HepG2 (cell line): ENCODE measurements around the gene EVC. TPM values are rescaled to one million over a fixed set of nuclear protein-coding genes. Genes with fewer than 3 reads are reported as not detected.
A peak's percentile ranks its signal among the peaks of the same experiment; 100 is the strongest.

Experiments
- ATAC-seq: fragments of 200-7000 bp; cut with Tn5 transposase; 3 replicates; pipeline ENCODE4 v1.9.1; 2020; ENCODE audit warnings: mild to moderate bottlenecking, moderate library complexity
- BruUV-seq: library from RNA; stranded (reverse); fragments of 400-500 nt; replicated peaks from 2 replicates; lab custom pipeline; 2021; lab: Mats Ljungman, UMichigan
- CTCF ChIA-PET: fragments of 300-600 bp; formaldehyde crosslinking; extraction: SDS; loops from one replicate; lab custom pipeline; 2021; ENCODE audit warnings: low total read pairs, inconsistent platforms, low intra/inter-chr PET ratio; lab: Yijun Ruan, JAX
- POLR2A ChIA-PET: fragments of 350-600 bp; sonication (Branson Sonifier 250); formaldehyde crosslinking; loops from one replicate; lab custom pipeline; 2020; ENCODE audit warnings: antibody characterized with exemption, inconsistent platforms; lab: Yijun Ruan, JAX
- DNase-seq: peaks from one replicate; pipeline ENCODE4 v3.0.0-alpha.2; 2015; ENCODE audit warnings: low spot score
- FAIRE-seq: peaks from 3 replicates; lab custom pipeline; 2011; peaks lifted over from hg19 to GRCh38; lab: Jason Lieb, UNC
- H2AFZ ChIP-seq: one replicate; pipeline ENCODE4 v1.6.1; 2011; ENCODE audit warnings: low read length, inconsistent platforms
- H3K27ac ChIP-seq: fragments of 300-600 bp; 3 replicates; pipeline ENCODE4 v1.8.0; 2011; ENCODE audit warnings: mixed run types, mild to moderate bottlenecking, mixed read lengths, low read length, inconsistent platforms; ENCODE audit not compliant: insufficient read depth; ENCODE audit errors: extremely low read length
- H3K27me3 ChIP-seq, 2 experiments: fragments of 200-600 bp in 1 of 2; 2 replicates in 1 of 2; 3 replicates in 1 of 2; pipeline versions ENCODE4 v1.6.0 to v1.8.0; 2011; ENCODE audit warnings: low read length in 2 of 2, mild to moderate bottlenecking in 2 of 2, moderate library complexity in 2 of 2, inconsistent platforms in 1 of 2; ENCODE audit not compliant: insufficient read depth in 2 of 2, control insufficient read depth in 1 of 2
- H3K36me3 ChIP-seq, 2 experiments: fragments of 200-600 bp in 1 of 2; replicated peaks in 1 of 2; 2 replicates in 1 of 2; 3 replicates in 1 of 2; pipeline versions ENCODE4 v1.5.1 to v1.8.0; 2011; ENCODE audit warnings: low read length in 2 of 2, inconsistent platforms in 1 of 2; ENCODE audit not compliant: insufficient read depth in 2 of 2, control insufficient read depth in 1 of 2
- H3K4me1 ChIP-seq: 2 replicates; pipeline ENCODE4 v1.5.1; 2012; ENCODE audit warnings: low read length, inconsistent platforms; ENCODE audit not compliant: insufficient read depth
- H3K4me2 ChIP-seq: 2 replicates; pipeline ENCODE4 v1.6.0; 2011; ENCODE audit warnings: low read depth, low read length, inconsistent platforms
- H3K4me3 ChIP-seq, 3 experiments: fragments of 200-600 bp in 1 of 3; sonication (generic), shearing (Covaris generic) in 1 of 3; replicated peaks in 1 of 3; 2 replicates each; pipeline ENCODE4 v1.5.1; 2011 to 2016; ENCODE audit warnings: low read length in 3 of 3, inconsistent platforms in 2 of 3, low read depth in 2 of 3, mild to moderate bottlenecking in 2 of 3, control low read depth in 1 of 3, mixed read lengths in 1 of 3; ENCODE audit not compliant: insufficient read depth in 1 of 3
- H3K79me2 ChIP-seq: one replicate; pipeline ENCODE4 v1.6.1; 2011; ENCODE audit warnings: low read length, inconsistent platforms; ENCODE audit not compliant: insufficient read depth
- H3K9ac ChIP-seq: 2 replicates; pipeline ENCODE4 v1.6.0; 2011; ENCODE audit warnings: mild to moderate bottlenecking, low read depth, low read length, inconsistent platforms; ENCODE audit not compliant: insufficient read depth
- H3K9me3 ChIP-seq: 2 replicates; pipeline ENCODE4 v1.5.1; 2012; ENCODE audit warnings: mild to moderate bottlenecking, low read length
- H4K20me1 ChIP-seq: 2 replicates; pipeline ENCODE4 v1.6.0; 2011; ENCODE audit warnings: inconsistent platforms, mild to moderate bottlenecking, low read length, moderate library complexity; ENCODE audit not compliant: insufficient read depth
- ADNP ChIP-seq: sonication (generic); formaldehyde crosslinking; IDR thresholded peaks from 2 replicates; pipeline ENCODE4 v1.4.0; 2020; ENCODE audit warnings: missing genetic modification reagents
- GPN1 ChIP-seq: sonication (generic); formaldehyde crosslinking; IDR thresholded peaks from 2 replicates; pipeline ENCODE4 v1.5.1; 2020; ENCODE audit warnings: missing genetic modification reagents, borderline replicate concordance
- HOXA3 ChIP-seq: sonication (generic); formaldehyde crosslinking; IDR thresholded peaks from 2 replicates; pipeline ENCODE4 v1.5.0; 2020; ENCODE audit warnings: missing genetic modification reagents
- HOXA5 ChIP-seq: sonication (generic); formaldehyde crosslinking; IDR thresholded peaks from 2 replicates; pipeline ENCODE4 v1.4.0; 2020; ENCODE audit warnings: missing genetic modification reagents
- KAT8 ChIP-seq: IDR thresholded peaks from 2 replicates; pipeline ENCODE4 v1.6.1; 2016; ENCODE audit warnings: missing genetic modification reagents, missing compliant biosample characterization
- KDM1A ChIP-seq: IDR thresholded peaks from 2 replicates; pipeline ENCODE4 v1.6.1; 2016; ENCODE audit warnings: missing compliant biosample characterization
- MAF1 ChIP-seq: sonication (generic); formaldehyde crosslinking; IDR thresholded peaks from 2 replicates; pipeline ENCODE4 v1.5.0; 2020; ENCODE audit warnings: missing genetic modification reagents, borderline replicate concordance
- MED13 ChIP-seq: sonication (generic); formaldehyde crosslinking; IDR thresholded peaks from 2 replicates; pipeline ENCODE4 v1.5.0; 2020; ENCODE audit warnings: missing genetic modification reagents
- MEIS1 ChIP-seq: sonication (generic); formaldehyde crosslinking; IDR thresholded peaks from 2 replicates; pipeline ENCODE4 v1.9.0; 2021; ENCODE audit warnings: mild to moderate bottlenecking, missing genetic modification reagents, moderate library complexity, borderline replicate concordance
- ONECUT2 ChIP-seq: sonication (generic); formaldehyde crosslinking; IDR thresholded peaks from 2 replicates; pipeline ENCODE4 v1.4.0; 2020; ENCODE audit warnings: missing genetic modification reagents
- PCBP2 ChIP-seq: fragments of 200-400 bp; formaldehyde crosslinking; optimal IDR thresholded peaks from 2 replicates; pipeline ENCODE3; 2018; ENCODE audit warnings: low read length, low read depth; ENCODE audit not compliant: poor library complexity, severe bottlenecking
- PHF21A ChIP-seq: sonication (generic); formaldehyde crosslinking; IDR thresholded peaks from 2 replicates; pipeline ENCODE4 v1.5.0; 2020; ENCODE audit warnings: mild to moderate bottlenecking, missing genetic modification reagents
- RBAK ChIP-seq: sonication (generic); formaldehyde crosslinking; IDR thresholded peaks from 2 replicates; pipeline ENCODE4 v1.5.1; 2020; ENCODE audit warnings: mild to moderate bottlenecking, missing genetic modification reagents
- SRSF1 ChIP-seq: fragments of 200-400 bp; formaldehyde crosslinking; optimal IDR thresholded peaks from 2 replicates; pipeline ENCODE3; 2017; ENCODE audit warnings: mild to moderate bottlenecking, low read depth, low read length, moderate library complexity
- SRSF4 ChIP-seq: fragments of 200-400 bp; formaldehyde crosslinking; IDR thresholded peaks from one replicate; pipeline ENCODE4 v1.6.1; 2018; ENCODE audit warnings: mild to moderate bottlenecking, low read depth, low read length, moderate library complexity; ENCODE audit not compliant: poor library complexity, severe bottlenecking
- XBP1 ChIP-seq: sonication (generic); formaldehyde crosslinking; IDR thresholded peaks from 2 replicates; pipeline ENCODE4 v1.5.0; 2020; ENCODE audit warnings: missing genetic modification reagents
- ZFP90 ChIP-seq: sonication (generic); formaldehyde crosslinking; IDR thresholded peaks from 2 replicates; pipeline ENCODE4 v1.8.0; 2022; ENCODE audit warnings: missing genetic modification reagents, mild to moderate bottlenecking, inconsistent platforms, borderline replicate concordance
- ZFY ChIP-seq: sonication (generic); formaldehyde crosslinking; IDR thresholded peaks from 2 replicates; pipeline ENCODE4 v1.4.0; 2020; ENCODE audit warnings: missing genetic modification reagents
- ZNF124 ChIP-seq: sonication (generic); formaldehyde crosslinking; IDR thresholded peaks from 2 replicates; pipeline ENCODE4 v1.4.0; 2020; ENCODE audit warnings: missing genetic modification reagents
- ZNF3 ChIP-seq: IDR thresholded peaks from 2 replicates; pipeline ENCODE4 v1.7.0; 2017; ENCODE audit warnings: inconsistent platforms
- ZNF317 ChIP-seq: sonication (generic); formaldehyde crosslinking; IDR thresholded peaks from 2 replicates; pipeline ENCODE4 v1.5.0; 2020; ENCODE audit warnings: mild to moderate bottlenecking, missing genetic modification reagents
- ZNF432 ChIP-seq: sonication (generic); formaldehyde crosslinking; IDR thresholded peaks from 2 replicates; pipeline ENCODE4 v1.5.0; 2020; ENCODE audit warnings: missing genetic modification reagents, mild to moderate bottlenecking, borderline replicate concordance
- ZNF549 ChIP-seq: sonication (generic); formaldehyde crosslinking; IDR thresholded peaks from 2 replicates; pipeline ENCODE4 v1.5.0; 2020; ENCODE audit warnings: missing genetic modification reagents
- ZNF556 ChIP-seq: sonication (generic); formaldehyde crosslinking; IDR thresholded peaks from 2 replicates; pipeline ENCODE4 v1.4.0; 2020; ENCODE audit warnings: mild to moderate bottlenecking, missing genetic modification reagents, borderline replicate concordance
- ZNF879 ChIP-seq: sonication (generic); formaldehyde crosslinking; IDR thresholded peaks from 2 replicates; pipeline ENCODE4 v1.8.1; 2023; ENCODE audit warnings: missing genetic modification reagents
- ZSCAN12 ChIP-seq: sonication (generic); formaldehyde crosslinking; IDR thresholded peaks from 2 replicates; pipeline ENCODE4 v1.9.0; 2021; ENCODE audit warnings: mild to moderate bottlenecking, missing genetic modification reagents
- ZZZ3 ChIP-seq: sonication (generic); formaldehyde crosslinking; IDR thresholded peaks from 2 replicates; pipeline ENCODE4 v1.4.0; 2020; ENCODE audit warnings: missing genetic modification reagents, mild to moderate bottlenecking, borderline replicate concordance
- WGBS: methylation state at CpG from one replicate; pipeline ENCODE4 v1.1.6; 2017; ENCODE audit warnings: low lambda C conversion rate; 5-methylcytosine and 5-hydroxymethylcytosine counted together
- in situ Hi-C: cut with HindIII; loops from 2 replicates; pipeline ENCODE4 v1.10.0; 2017; ENCODE audit warnings: low pct_unique_long_range_greater_than_20kb; ENCODE audit not compliant: extremely low pct_ligation_motif_present
- intact Hi-C: fragments of 100-400 bp; cut with micrococcal nuclease; formaldehyde crosslinking; loops from one replicate; pipeline ENCODE4 v1.10.0; 2022; ENCODE audit not compliant: unreplicated experiment
- polyA plus RNA-seq, 8 experiments: library from polyadenylated mRNA; depleted of rRNA in 3 of 8; stranded (reverse) in 7 of 8; unstranded in 1 of 8; fragments of >200 nt; fragmentation: Illumina TruSeq in 4 of 8; extraction: Trizol in 4 of 8; gene quantifications; 2 replicates each; pipeline versions ENCODE4 v1.2.1 to v1.2.3, GENCODE V29; 2011 to 2016; ENCODE audit warnings: low read depth in 4 of 8, missing spikeins in 1 of 8, mixed read lengths in 1 of 8; ENCODE audit not compliant: insufficient read depth in 1 of 8
- total RNA-seq, 5 experiments: library from RNA; depleted of rRNA; stranded (reverse); fragments of >200 nt; fragmentation: Illumina TruSeq; extraction: Trizol; gene quantifications; 2 replicates each; pipeline ENCODE4 v1.2.3, GENCODE V29; 2016; ENCODE audit warnings: low read depth in 1 of 5
- TF ChIP-seq, protein P1 (sequence below): sonication (generic); formaldehyde crosslinking; IDR thresholded peaks from 2 replicates; pipeline ENCODE4 v1.4.0; 2020; ENCODE audit warnings: missing genetic modification reagents, borderline replicate concordance

The EVC gene
- total and polyA plus RNA-seq, 2 of the 13 experiments (the other 11 are each of a cell fraction or from before 2014, with no cell fraction given) = 3.1 to 4.9 TPM

DNA sequence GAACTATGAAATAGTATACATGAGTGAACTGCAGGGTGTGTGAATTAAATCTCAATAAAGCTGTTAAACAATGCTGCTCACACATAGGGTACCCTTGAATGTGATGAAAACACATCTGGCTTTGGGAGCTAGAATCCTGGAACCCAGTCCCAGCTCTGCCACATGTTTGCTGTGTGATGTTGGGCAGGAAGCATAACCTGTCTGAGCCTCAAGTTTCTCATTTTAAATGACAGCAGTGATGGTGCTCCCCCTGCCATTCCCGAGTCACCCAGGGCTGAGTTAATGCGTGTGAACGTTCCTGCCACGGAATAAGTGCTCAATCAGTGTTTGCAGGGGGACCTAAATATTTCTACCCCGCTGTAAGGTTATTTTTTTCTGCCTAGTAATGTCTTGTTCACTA, 10.9 kb downstream of the EVC start (continued):
- TF ChIP-seq, protein P1, sequence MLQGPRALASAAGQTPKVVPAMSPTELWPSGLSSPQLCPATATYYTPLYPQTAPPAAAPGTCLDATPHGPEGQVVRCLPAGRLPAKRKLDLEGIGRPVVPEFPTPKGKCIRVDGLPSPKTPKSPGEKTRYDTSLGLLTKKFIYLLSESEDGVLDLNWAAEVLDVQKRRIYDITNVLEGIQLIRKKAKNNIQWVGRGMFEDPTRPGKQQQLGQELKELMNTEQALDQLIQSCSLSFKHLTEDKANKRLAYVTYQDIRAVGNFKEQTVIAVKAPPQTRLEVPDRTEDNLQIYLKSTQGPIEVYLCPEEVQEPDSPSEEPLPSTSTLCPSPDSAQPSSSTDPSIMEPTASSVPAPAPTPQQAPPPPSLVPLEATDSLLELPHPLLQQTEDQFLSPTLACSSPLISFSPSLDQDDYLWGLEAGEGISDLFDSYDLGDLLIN (CRISPR knock-in tag) = no peak
- TF ChIP-seq KDM1A (peak; percentile 37; the same call in 1 of the 2 replicates), ZFY (0 out of 2 replicates have a peak, but pooled peaks have one; percentile 1), ZSCAN12 (no peak), MED13 (no peak), ADNP (CRISPR knock-in tag) (no peak)

GRCh38 chr4:5722328-5722727, 11.3 kb downstream of the EVC start:
- in situ Hi-C loops (no loop called here), intact Hi-C loops (no loop called here)
- FAIRE-seq = peak; percentile 89
- H3K4me3 ChIP-seq = peak overlapping the region in 1 of 3 experiments; percentile 26; a peak in 1 of 6 replicates
- ATAC-seq = peak; percentile 96
- no TSS peak for BruUV-seq
- peaks cover 73% of the 10 kb centered on the region for H3K4me1 ChIP-seq
- ChIA-PET POLR2A (interaction anchor here (1.1 to 2.1 kb wide), 2 partner anchors 10 to 12 kb away, joined by 3 to 11 read pairs; partner anchors contain the start of gene EVC), CTCF (no interaction called here)
- H3K9ac ChIP-seq = peak overlapping the region; percentile 38
- peaks cover 4 to 20% of the 10 kb centered on the region in 2 experiments; a peak in 3 of 5 replicates for H3K36me3 ChIP-seq
- H3K9me3 ChIP-seq = no peaks in the 10 kb centered on the region
- no peaks in the 10 kb centered on the region for H4K20me1 ChIP-seq
- H3K27ac ChIP-seq = peak overlapping the region; percentile 67
- H3K79me2 ChIP-seq = no peaks in the 10 kb centered on the region
- peak; percentile 86 for DNase-seq
- no peak overlapping the region for H2AFZ ChIP-seq
- peak overlapping the region; percentile 73 for H3K4me2 ChIP-seq
- 0% methylated on average over 4 of the region's 4 CpGs for WGBS
- H3K27me3 ChIP-seq = no peaks in the 10 kb centered on the region
- peak; percentile 56; the same call in 1 of the 2 replicates for TF ChIP-seq HOXA3 (CRISPR knock-in tag)
- TF ChIP-seq GPN1 (CRISPR knock-in tag) = no peak
- no peak for TF ChIP-seq ZNF3 (CRISPR knock-in tag)
- TF ChIP-seq RBAK (CRISPR knock-in tag) = 0 out of 2 replicates have a peak, but pooled peaks have one; percentile 36
- peak; percentile 25; the same call in 1 of the 2 replicates for TF ChIP-seq KAT8
- no peak for TF ChIP-seq XBP1 (CRISPR knock-in tag)
- TF ChIP-seq ONECUT2 (CRISPR knock-in tag) = no peak
- TF ChIP-seq MAF1 (CRISPR knock-in tag) = no peak
- no peak for TF ChIP-seq ZNF432 (CRISPR knock-in tag)
- TF ChIP-seq ZNF549 = no peak
- TF ChIP-seq HOXA5 = no peak
- no peak for TF ChIP-seq SRSF4
- TF ChIP-seq ZZZ3 (CRISPR knock-in tag) = no peak
- no peak for TF ChIP-seq ZNF317 (CRISPR knock-in tag)
- TF ChIP-seq ZNF556 = no peak
- no peak for TF ChIP-seq ZNF879 (CRISPR knock-in tag)
- TF ChIP-seq MEIS1 (CRISPR knock-in tag) = no peak
- TF ChIP-seq ZNF124 (CRISPR knock-in tag) = 0 out of 2 replicates have a peak, but pooled peaks have one; percentile 27
- TF ChIP-seq PCBP2 = no peak
- peak; percentile 30; the same call in 1 of the 2 replicates for TF ChIP-seq PHF21A (CRISPR knock-in tag)
- TF ChIP-seq ZFP90 (CRISPR knock-in tag) = no peak
- no peak for TF ChIP-seq SRSF1
